Nephron progenitor cell (in vitro differentiated cells): ENCODE measurements around the gene PRSS12.
A peak's percentile ranks its signal among the peaks of the same experiment; 100 is the strongest.

ENCODE experiments used
- DNase-seq: peaks from one replicate; pipeline ENCODE4 v3.0.0; 2021
- H3K27ac Mint-ChIP-seq: 2 replicates; pipeline ENCODE4 v1.8.0; 2021; ENCODE audit warnings: mild to moderate bottlenecking, moderate library complexity, mixed read lengths
- H3K27me3 Mint-ChIP-seq: 2 replicates; pipeline ENCODE4 v1.8.0; 2021; ENCODE audit warnings: mild to moderate bottlenecking, low read depth, mixed read lengths; ENCODE audit not compliant: poor library complexity
- H3K36me3 Mint-ChIP-seq: 2 replicates; pipeline ENCODE4 v1.8.0; 2021; ENCODE audit warnings: low read depth, mixed read lengths
- H3K4me1 Mint-ChIP-seq: 2 replicates; pipeline ENCODE4 v1.8.0; 2021; ENCODE audit warnings: mixed read lengths
- H3K4me3 Mint-ChIP-seq: 2 replicates; pipeline ENCODE4 v1.8.0; 2021; ENCODE audit warnings: mild to moderate bottlenecking, moderate library complexity, mixed read lengths
- H3K9me3 Mint-ChIP-seq: 2 replicates; pipeline ENCODE4 v1.8.0; 2021; ENCODE audit warnings: mild to moderate bottlenecking, moderate library complexity, mixed read lengths
- TF ChIP-seq, protein P1 (sequence below): fragments of 200-600 bp; sonication (generic); IDR thresholded peaks from 2 replicates; pipeline ENCODE4 v1.5.0; 2021; ENCODE audit warnings: antibody characterized with exemption

Gene PRSS12

DNA sequence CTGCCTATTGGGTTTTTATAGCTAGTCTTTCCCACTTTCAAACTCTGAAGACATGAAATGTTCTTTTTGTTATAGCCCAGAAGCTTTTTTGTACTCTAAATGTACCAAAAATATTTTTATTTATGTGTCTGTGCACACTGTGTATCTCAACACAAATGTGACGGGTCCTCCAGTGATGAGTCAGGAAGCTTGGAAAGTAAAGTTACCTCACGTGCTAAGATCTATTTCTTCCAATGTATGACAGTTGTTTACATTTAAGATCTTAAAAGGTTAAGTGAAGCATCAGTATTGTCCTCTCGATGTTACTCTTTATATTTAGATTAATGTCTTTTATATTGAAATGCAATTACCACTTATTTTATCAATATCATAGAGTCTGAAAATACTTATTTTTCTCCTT lies 29.1 kb upstream of the PRSS12 start:
- no peaks in the 10 kb centered on the region for H3K4me1 Mint-ChIP-seq
- H3K27me3 Mint-ChIP-seq: peaks cover 2% of the 10 kb centered on the region
- peaks cover 4% of the 10 kb centered on the region for H3K36me3 Mint-ChIP-seq
- H3K27ac Mint-ChIP-seq: no peak overlapping the region
- H3K4me3 Mint-ChIP-seq: no peak overlapping the region
- DNase-seq: no peak
- peaks cover 9% of the 10 kb centered on the region for H3K9me3 Mint-ChIP-seq
- TF ChIP-seq, protein P1, sequence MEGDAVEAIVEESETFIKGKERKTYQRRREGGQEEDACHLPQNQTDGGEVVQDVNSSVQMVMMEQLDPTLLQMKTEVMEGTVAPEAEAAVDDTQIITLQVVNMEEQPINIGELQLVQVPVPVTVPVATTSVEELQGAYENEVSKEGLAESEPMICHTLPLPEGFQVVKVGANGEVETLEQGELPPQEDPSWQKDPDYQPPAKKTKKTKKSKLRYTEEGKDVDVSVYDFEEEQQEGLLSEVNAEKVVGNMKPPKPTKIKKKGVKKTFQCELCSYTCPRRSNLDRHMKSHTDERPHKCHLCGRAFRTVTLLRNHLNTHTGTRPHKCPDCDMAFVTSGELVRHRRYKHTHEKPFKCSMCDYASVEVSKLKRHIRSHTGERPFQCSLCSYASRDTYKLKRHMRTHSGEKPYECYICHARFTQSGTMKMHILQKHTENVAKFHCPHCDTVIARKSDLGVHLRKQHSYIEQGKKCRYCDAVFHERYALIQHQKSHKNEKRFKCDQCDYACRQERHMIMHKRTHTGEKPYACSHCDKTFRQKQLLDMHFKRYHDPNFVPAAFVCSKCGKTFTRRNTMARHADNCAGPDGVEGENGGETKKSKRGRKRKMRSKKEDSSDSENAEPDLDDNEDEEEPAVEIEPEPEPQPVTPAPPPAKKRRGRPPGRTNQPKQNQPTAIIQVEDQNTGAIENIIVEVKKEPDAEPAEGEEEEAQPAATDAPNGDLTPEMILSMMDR: no peak

DNA sequence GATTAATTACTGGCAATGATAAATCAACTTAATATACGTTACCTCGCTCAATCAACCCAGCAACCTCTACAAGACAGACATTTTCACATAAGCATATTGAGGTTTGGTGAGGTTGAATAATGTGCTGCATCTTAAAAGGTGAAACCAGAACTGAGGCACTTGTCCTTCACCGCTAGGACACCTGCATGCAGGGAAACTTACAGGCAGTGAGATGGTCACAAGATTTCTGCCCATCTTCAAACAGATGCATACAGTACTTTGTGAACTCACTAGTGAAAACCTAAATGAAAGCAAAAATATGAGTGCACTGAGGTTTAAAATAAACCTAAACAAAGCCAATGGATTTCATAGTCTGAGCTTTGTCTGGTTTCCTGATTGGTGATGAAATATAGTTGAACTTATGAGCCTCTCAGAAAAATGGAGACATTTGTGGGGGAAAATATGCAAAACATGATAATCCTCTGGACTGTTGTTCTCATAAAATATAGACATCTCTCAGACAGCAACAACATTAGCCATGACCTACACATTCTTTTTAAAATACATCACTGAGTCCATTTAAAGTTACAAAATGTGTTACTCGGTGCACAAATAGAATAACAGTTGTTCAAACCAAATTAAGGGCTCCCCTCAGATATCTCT lies 20.9 kb upstream of the PRSS12 start:
- Mint-ChIP-seq H3K9me3 (peaks cover 14% of the 10 kb centered on the region), H3K27me3 (no peaks in the 10 kb centered on the region), H3K4me1 (no peaks in the 10 kb centered on the region), H3K27ac (no peak overlapping the region), H3K36me3 (no peaks in the 10 kb centered on the region), H3K4me3 (no peak overlapping the region)
- TF ChIP-seq, protein P1: no peak
- no peak for DNase-seq

DNA sequence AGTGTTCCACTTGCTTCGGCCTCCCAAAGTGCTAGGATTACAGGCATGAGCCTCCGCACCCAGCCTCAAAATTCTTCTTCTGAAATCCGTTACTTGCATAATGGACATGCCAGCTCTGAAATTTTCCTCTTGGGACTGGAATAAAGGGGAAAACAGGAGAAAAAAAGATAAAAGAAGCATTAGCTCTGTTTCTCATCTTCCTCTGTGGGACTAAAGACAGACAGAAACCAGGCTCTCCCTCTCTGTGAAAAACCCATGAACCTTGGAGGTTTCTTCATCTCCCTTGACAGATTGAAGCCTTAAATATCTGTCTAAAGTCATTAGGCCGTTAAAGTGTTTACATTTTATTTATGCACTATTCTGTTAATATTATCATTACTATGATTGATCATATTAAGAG lies 19.4 kb upstream of the PRSS12 start:
- Mint-ChIP-seq H3K27me3 (no peaks in the 10 kb centered on the region), H3K4me3 (no peak overlapping the region), H3K36me3 (no peaks in the 10 kb centered on the region), H3K4me1 (no peaks in the 10 kb centered on the region), H3K27ac (no peak overlapping the region), H3K9me3 (peaks cover 14% of the 10 kb centered on the region)
- no peak for DNase-seq
- TF ChIP-seq, protein P1: no peak

- Mint-ChIP-seq H3K36me3 (no peaks in the 10 kb centered on the region), H3K27me3 (peaks cover 4% of the 10 kb centered on the region), H3K9me3 (peaks cover 4% of the 10 kb centered on the region), H3K4me3 (no peak overlapping the region), H3K4me1 (no peaks in the 10 kb centered on the region), H3K27ac (no peak overlapping the region)
- TF ChIP-seq, protein P1: no peak
- no peak for DNase-seq
These were observed 16.4 kb upstream of the PRSS12 start for GRCh38 chr4:118369231-118369630.

GRCh38 chr4:118367872-118368271 lies 15.1 kb upstream of the PRSS12 start:
- H3K9me3 Mint-ChIP-seq: peaks cover 4% of the 10 kb centered on the region
- peak overlapping the region; percentile 48 for H3K27ac Mint-ChIP-seq
- no peak for DNase-seq
- TF ChIP-seq, protein P1: no peak
- no peaks in the 10 kb centered on the region for H3K36me3 Mint-ChIP-seq
- no peak overlapping the region for H3K4me3 Mint-ChIP-seq
- peaks cover 4% of the 10 kb centered on the region for H3K27me3 Mint-ChIP-seq
- H3K4me1 Mint-ChIP-seq: no peaks in the 10 kb centered on the region

DNA sequence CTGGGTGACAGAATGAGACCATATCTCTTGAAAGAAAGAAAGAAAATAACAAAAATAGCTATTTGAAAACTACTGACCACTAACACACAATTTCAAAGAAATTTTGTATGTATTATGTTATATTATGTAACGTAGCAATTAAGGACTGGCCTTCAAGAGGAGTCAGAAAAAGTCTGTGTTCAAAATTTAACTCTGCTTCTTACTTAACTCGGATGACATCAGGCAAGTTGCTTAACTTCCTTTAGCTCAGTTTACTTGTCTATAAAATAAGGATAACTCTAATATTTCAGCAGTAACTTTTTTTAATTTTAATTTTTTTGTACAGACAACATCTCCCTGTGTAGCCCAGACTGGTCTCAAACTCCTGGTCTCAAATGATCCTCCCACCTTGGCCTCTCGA lies 14.6 kb upstream of the PRSS12 start:
- no peak for DNase-seq
- H3K9me3 Mint-ChIP-seq: peaks cover 4% of the 10 kb centered on the region
- no peaks in the 10 kb centered on the region for H3K4me1 Mint-ChIP-seq
- no peaks in the 10 kb centered on the region for H3K36me3 Mint-ChIP-seq
- TF ChIP-seq, protein P1: no peak
- no peak overlapping the region for H3K4me3 Mint-ChIP-seq
- H3K27ac Mint-ChIP-seq: no peak overlapping the region
- peaks cover 4% of the 10 kb centered on the region for H3K27me3 Mint-ChIP-seq
